HFF-Myc (cell line): Measurements from ENCODE around the gene ACER1.

Source experiments
- DNase-seq: peaks from one replicate; pipeline ENCODE4 v3.0.0-alpha.2; 2011; ENCODE audit warnings: low read depth; ENCODE audit errors: extremely low read depth
- H3K4me3 ChIP-seq: replicated peaks from 2 replicates; pipeline ENCODE4 v1.5.1; 2011; ENCODE audit warnings: low read depth, mild to moderate bottlenecking, control low read depth, low read length
- TF ChIP-seq, protein P1 (sequence below): IDR thresholded peaks from 2 replicates; pipeline ENCODE4 v1.5.1; 2012; ENCODE audit warnings: mild to moderate bottlenecking, low read depth, low read length, control low read depth; ENCODE audit errors: missing control alignments

ACER1 gene

DNA sequence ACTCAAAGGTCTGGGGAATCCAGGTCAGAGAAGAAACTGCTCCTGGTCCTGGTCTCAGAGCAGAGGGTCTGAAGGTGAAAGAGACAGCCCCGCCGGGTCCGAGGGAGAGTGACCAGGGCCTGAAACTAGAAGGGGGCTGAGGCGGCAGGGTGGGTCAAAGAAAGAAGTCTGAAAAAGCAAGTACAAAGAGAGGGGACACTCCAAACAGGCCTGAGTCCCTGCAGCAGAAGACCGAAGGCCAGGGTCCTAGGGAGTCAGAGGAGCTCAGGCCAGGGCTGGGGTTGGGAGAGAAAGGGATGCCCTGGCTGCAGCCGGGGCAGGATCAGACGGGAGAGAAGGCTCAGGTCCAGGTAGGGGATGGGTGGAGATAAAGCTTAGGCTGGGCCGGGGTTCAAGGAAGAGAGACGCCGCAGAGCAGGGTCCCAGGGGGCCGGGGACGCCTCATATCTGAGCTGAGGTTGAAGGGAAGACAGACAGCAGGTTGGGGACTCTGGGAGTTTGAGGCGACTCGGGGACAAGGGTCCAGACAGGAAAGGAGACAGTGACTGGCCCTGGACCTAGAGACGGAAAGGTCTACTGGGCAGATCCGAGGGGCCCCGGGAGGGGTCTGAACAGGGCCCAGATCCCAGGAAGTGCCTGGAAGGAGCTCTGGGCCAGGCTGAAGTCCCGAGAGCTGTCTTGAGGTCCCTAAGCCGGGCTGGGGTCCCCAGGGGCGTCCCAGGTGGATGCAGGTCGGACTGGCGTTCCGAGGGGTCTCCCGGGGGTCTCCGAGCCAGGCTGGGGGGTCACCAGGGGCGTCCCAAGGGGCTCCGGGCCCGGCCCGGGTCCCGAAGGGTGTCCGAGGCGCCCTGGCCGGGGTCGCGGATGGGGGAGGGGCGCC lies 54.4 kb downstream of the ACER1 start:
- DNase-seq, result no peak
- TF ChIP-seq, protein P1, sequence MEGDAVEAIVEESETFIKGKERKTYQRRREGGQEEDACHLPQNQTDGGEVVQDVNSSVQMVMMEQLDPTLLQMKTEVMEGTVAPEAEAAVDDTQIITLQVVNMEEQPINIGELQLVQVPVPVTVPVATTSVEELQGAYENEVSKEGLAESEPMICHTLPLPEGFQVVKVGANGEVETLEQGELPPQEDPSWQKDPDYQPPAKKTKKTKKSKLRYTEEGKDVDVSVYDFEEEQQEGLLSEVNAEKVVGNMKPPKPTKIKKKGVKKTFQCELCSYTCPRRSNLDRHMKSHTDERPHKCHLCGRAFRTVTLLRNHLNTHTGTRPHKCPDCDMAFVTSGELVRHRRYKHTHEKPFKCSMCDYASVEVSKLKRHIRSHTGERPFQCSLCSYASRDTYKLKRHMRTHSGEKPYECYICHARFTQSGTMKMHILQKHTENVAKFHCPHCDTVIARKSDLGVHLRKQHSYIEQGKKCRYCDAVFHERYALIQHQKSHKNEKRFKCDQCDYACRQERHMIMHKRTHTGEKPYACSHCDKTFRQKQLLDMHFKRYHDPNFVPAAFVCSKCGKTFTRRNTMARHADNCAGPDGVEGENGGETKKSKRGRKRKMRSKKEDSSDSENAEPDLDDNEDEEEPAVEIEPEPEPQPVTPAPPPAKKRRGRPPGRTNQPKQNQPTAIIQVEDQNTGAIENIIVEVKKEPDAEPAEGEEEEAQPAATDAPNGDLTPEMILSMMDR, result no peak
- peak overlapping the region; percentile 94 for H3K4me3 ChIP-seq

DNA sequence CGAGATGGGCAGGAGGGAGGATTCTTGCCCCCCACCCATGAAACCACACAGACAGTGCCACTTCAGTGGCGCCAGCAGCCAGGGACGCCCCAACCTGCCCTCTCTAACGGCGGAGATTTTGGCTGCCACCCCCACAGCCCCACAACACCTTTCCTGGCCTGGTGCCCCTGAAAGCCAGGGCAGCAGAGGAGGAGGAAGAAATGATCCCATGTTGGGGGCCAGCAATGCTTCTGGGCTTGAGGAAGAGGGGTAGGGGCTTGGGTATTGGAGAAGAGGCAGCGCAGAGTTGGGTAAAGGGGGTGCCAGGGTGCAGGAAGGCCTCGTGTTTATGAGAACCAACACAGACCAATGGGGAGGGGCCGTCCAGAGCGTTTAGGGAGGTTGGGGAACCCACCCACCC lies 55.4 kb downstream of the ACER1 start:
- TF ChIP-seq, protein P1, result no peak
- no peak for DNase-seq
- peak overlapping the region; percentile 94 for H3K4me3 ChIP-seq

DNA sequence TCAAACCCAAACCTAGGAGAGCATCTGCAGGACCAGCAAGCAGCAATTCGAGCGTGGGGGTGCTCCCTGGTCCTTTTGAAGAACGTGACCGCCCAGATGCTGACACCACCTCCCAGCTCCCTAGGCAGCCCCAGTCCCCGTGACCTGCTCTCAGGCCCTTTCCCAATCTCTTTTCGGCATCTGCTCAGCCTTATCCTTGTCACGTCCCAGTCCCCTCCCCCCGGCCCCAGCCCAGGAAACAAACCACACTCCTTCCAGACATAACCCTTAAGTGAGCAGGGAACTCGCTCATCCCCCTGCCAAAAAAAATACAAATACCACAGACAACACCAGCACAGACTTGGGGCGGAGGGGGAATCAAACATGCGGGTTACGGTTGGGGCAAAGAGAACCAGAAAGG lies 57.0 kb downstream of the ACER1 start:
- no peak for DNase-seq
- TF ChIP-seq, protein P1, result no peak
- H3K4me3 ChIP-seq, result peak overlapping the region; percentile 94

DNA sequence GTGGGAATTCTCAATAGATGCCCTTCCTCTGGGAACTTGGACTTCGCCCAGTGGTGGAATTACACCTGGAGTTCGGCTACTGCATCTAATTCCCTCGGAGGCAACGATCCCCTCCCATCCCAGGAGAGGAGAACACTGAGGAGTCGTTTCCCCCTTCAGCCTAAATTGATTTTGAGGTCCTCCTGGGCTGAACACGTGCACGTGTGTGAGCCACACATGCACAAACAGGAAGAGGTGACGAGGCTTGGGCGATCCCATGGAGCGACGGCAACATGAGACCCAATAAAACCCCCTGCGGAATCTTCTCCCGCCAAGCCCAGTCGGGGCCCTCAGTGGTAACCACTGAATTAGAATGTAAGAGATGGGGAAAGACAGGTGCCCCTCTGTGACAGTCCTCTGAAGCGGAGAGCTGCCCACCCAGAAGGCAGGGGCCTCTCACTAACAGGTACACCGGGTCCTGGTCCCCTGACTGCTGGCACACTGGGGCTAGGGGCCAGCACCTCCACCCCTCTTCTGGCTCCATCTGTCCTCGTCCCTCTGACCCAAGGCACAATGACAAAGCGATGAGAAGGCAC lies 58.2 kb downstream of the ACER1 start:
- DNase-seq, result no peak
- no peak overlapping the region; the same call in 1 of the 2 replicates for H3K4me3 ChIP-seq
- TF ChIP-seq, protein P1, result no peak

DNA sequence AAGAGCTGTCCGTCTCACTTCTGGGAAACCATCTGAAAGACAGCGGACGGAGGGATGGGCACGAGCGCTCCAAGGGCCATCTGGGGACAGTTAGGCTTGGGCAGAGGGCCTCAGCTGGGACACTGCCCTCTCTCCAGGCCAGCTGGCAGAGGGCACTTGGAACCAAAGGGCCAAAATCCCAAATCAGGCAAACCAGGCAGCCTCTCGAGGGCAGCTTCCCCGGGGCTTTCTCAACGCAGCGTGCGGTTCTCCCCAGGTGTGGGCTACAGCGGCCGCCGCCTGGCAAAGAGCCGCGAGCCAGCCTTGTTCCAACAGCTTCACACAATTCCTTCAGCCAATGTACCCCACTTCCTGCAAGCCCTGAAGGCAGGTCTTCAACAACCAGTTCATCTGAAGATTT lies 58.7 kb downstream of the ACER1 start:
- peak overlapping the region; percentile 8 for H3K4me3 ChIP-seq
- TF ChIP-seq, protein P1, result no peak

DNA sequence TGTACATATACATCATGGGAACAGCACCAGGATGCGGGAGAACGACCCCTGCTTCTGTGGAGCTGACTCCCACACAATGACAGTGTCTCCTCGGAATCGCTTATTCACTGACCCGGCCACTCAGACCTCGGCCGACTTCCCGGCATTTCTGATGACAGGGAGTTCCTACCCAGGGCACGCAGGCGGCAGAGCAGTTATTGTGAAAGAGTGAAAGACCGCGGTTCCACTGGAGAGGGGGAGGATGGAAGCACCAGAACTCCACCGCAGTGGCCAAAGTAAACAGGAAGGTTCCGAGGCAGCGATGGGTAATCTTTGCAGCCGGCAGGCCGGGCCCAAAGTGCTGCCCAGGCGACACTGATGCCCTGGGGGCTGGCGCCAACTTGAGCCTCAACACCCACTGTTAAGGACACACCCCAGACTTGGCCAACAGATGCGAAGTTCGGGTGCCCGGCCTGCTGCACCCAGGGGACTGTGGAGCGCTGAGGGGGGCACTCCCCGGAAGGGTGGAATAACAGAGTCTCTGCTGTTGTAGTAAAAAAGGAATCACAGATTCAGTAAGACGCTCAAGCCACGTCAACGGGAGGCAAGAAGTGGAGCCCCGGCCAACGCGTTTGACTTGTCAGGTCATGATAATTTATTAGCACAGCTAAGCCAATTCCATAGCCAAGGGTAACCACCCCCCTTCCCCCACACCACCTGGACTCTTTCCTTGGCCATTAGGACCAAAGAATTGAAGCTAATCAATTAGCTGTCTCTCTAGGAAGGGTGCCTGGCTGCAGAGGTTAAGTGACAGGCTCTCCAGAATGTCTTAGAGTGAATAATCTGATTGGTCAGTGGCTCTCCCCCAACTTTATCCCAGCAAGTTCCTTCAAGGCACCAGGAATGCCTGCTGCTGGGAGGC lies 59.5 kb downstream of the ACER1 start:
- TF ChIP-seq, protein P1, result no peak
- peak overlapping the region; percentile 18 for H3K4me3 ChIP-seq
- DNase-seq, result no peak

More for the DNA sequence above, 58.7 kb downstream of the ACER1 start:
- no peak for DNase-seq
